OCI-LY1 (cell line): Measurements from ENCODE around the gene TK2.

Experiments
- H2AFZ ChIP-seq: fragments of 200-600 bp; sonication (generic), shearing (Covaris generic); 2 replicates; pipeline ENCODE4 v1.6.0; 2014; ENCODE audit warnings: antibody characterized with exemption, mild to moderate bottlenecking, low read length
- H3F3A ChIP-seq: fragments of 200-600 bp; sonication (generic), shearing (Covaris generic); 2 replicates; pipeline ENCODE4 v1.6.0; 2014; ENCODE audit warnings: mild to moderate bottlenecking, antibody characterized with exemption, low read length, moderate library complexity; ENCODE audit not compliant: insufficient read depth
- H3K27ac ChIP-seq: fragments of 200-600 bp; sonication (generic); 2 replicates; pipeline ENCODE4 v1.5.1; 2014; ENCODE audit warnings: low read length, mixed run types, mild to moderate bottlenecking, low read depth; ENCODE audit not compliant: poor library complexity, severe bottlenecking
- H3K27me3 ChIP-seq: fragments of 200-600 bp; sonication (generic); 2 replicates; pipeline ENCODE4 v1.6.0; 2014; ENCODE audit warnings: antibody characterized with exemption, mild to moderate bottlenecking, low read length, moderate library complexity; ENCODE audit not compliant: insufficient read depth
- H3K36me3 ChIP-seq: fragments of 200-600 bp; sonication (generic); 2 replicates; pipeline ENCODE4 v1.6.1; 2014; ENCODE audit warnings: mild to moderate bottlenecking, antibody characterized with exemption, low read length, moderate library complexity, mixed read lengths; ENCODE audit not compliant: insufficient read depth
- H3K4me1 ChIP-seq: fragments of 200-600 bp; sonication (generic); 2 replicates; pipeline ENCODE4 v1.5.1; 2014; ENCODE audit warnings: mild to moderate bottlenecking, low read length, moderate library complexity; ENCODE audit not compliant: insufficient read depth, severe bottlenecking
- H3K4me2 ChIP-seq: fragments of 200-600 bp; sonication (generic), shearing (Covaris generic); 2 replicates; pipeline ENCODE4 v1.6.1; 2014; ENCODE audit warnings: low read length
- H3K4me3 ChIP-seq: fragments of 200-600 bp; sonication (generic); 2 replicates; pipeline ENCODE4 v1.5.1; 2014; ENCODE audit warnings: low read length, low read depth, mild to moderate bottlenecking, mixed read lengths; ENCODE audit not compliant: poor library complexity, severe bottlenecking
- H3K79me2 ChIP-seq: fragments of 200-600 bp; shearing (Covaris generic); 2 replicates; pipeline ENCODE4 v1.6.1; 2016; ENCODE audit warnings: mixed run types, low read length, mixed read lengths; ENCODE audit not compliant: insufficient read depth
- H3K9ac ChIP-seq: fragments of 200-600 bp; sonication (generic), shearing (Covaris generic); 2 replicates; pipeline ENCODE4 v1.6.1; 2014; ENCODE audit warnings: mild to moderate bottlenecking, low read length, mixed read lengths
- H3K9me2 ChIP-seq: fragments of 200-600 bp; sonication (generic), shearing (Covaris generic); 2 replicates; pipeline ENCODE4 v1.6.1; 2014; ENCODE audit warnings: low read depth, mild to moderate bottlenecking, low read length, mixed read lengths
- H3K9me3 ChIP-seq: fragments of 200-600 bp; shearing (Covaris generic); 2 replicates; pipeline ENCODE4 v1.6.1; 2014; ENCODE audit warnings: low read length, mixed read lengths
- H4K20me1 ChIP-seq: fragments of 200-600 bp; sonication (generic), shearing (Covaris generic); 2 replicates; pipeline ENCODE4 v1.6.0; 2016; ENCODE audit warnings: mild to moderate bottlenecking, low read length; ENCODE audit not compliant: insufficient read depth
- CTCF ChIP-seq: fragments of 200-600 bp; sonication (generic), shearing (Covaris generic); IDR thresholded peaks from 2 replicates; pipeline ENCODE4 v1.5.1; 2017; ENCODE audit warnings: mild to moderate bottlenecking, antibody characterized with exemption, low read length, moderate library complexity, mixed read lengths
- EZH2 ChIP-seq: fragments of 200-600 bp; sonication (generic), shearing (Covaris generic); IDR thresholded peaks from 2 replicates; pipeline ENCODE4 v1.8.0; 2017; ENCODE audit warnings: borderline replicate concordance, mixed run types, mild to moderate bottlenecking, antibody characterized with exemption, low read length, moderate library complexity, mixed read lengths

TK2 gene

DNA sequence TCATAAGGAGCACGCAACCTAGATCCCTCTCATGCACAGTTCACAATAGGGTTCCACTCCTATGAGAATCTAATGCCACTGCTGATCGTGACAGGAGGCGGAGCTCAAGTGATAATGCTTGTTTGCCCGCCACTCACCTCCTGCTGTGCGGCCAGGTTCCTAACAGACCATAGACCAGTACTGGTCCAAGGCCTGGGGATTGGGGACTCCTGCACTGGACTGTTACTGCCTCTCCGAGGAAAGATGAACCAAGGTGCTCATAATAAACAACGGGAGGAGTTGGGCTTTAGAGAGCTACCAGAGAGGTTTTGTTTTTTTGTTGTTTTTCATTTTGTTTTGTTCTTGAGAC, 58.2 kb downstream of the TK2 start:
- Histone ChIP-seq H3K9me3 (no peaks in the 10 kb centered on the region), H3K4me3 (no peak overlapping the region), H4K20me1 (no peaks in the 10 kb centered on the region), H3K79me2 (no peaks in the 10 kb centered on the region), H3K9me2 (no peaks in the 10 kb centered on the region), H3F3A (no peaks in the 10 kb centered on the region), H3K4me2 (no peak overlapping the region), H3K27ac (no peak overlapping the region), H3K36me3 (no peaks in the 10 kb centered on the region), H3K4me1 (no peaks in the 10 kb centered on the region), H2AFZ (no peak overlapping the region), H3K27me3 (no peaks in the 10 kb centered on the region), H3K9ac (no peak overlapping the region)
- no peak for TF ChIP-seq CTCF
- no peak for TF ChIP-seq EZH2

DNA sequence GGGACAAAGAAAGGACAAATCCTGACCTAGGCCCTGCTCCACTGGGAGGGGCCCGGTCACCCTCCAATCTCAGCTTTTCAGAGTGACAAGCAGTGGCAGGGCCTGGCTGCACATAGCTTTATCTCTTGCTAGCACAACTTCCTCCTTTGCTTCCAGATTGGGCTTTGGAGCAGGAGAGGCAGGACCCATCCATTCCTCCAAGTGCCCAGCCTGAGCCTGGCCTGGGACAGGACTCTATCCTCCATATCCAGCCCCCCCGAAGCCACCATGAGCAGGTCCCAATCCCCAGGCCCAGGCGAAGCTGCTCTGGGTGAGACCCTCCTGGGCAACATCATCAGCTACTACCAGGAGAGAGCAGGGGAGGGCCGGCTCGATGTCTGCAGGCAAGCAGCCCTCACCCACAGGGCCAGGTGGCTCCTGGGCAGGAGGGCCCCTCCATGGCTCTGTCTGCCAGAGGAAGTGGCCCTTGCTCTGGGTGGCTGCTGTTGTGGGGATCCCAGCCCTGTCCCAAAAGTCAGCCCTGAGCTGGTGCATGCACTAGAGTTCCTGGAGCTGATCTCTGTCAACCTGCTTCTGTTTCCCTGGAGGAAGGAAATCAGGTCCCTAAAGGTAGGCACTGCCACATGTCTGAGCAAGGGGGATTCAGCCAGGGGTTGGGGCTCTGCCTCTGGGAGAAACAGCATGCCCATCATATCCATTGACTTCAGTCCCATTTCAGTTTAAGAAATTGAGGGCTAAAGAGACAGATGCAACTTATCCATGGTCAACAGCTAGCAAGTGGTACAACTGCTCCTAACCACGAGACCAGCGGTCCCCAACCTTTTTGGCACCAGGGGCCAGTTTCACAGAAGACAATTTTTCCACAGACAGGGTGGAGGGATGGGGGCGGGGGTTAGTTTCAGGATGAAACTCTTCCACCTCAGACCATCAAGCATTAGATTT, 58.9 kb downstream of the TK2 start:
- Histone ChIP-seq H3K27me3 (no peaks in the 10 kb centered on the region), H3K4me2 (no peak overlapping the region), H3K79me2 (no peaks in the 10 kb centered on the region), H3K9ac (no peak overlapping the region), H4K20me1 (no peaks in the 10 kb centered on the region), H3K9me3 (no peaks in the 10 kb centered on the region), H3K27ac (no peak overlapping the region), H3K4me1 (no peaks in the 10 kb centered on the region), H3K9me2 (no peaks in the 10 kb centered on the region), H3F3A (no peaks in the 10 kb centered on the region), H3K36me3 (no peaks in the 10 kb centered on the region), H3K4me3 (no peak overlapping the region), H2AFZ (no peak overlapping the region)
- TF ChIP-seq CTCF (no peak), EZH2 (no peak)

DNA sequence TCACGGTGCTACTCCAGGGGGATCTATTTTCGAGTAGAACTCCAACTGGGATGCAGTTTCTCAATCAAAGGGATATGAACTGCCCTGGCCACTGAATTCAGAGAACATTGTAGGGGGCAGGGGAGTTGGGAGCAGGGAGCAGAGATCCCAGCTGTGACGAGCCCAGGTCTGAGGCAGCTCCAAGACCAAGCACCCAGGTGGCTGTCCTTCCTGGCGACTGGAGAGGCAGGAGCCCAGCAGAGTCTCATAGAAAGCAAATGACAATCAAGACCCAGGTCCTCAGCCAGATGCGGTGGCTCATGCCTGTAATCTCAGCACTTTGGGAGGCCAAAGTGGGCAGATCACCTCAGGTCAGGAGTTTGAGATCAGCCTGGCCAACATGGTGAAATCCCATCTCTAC, 60.1 kb downstream of the TK2 start:
- Histone ChIP-seq H3K4me2 (no peak overlapping the region), H3F3A (no peaks in the 10 kb centered on the region), H3K36me3 (no peaks in the 10 kb centered on the region), H2AFZ (no peak overlapping the region), H4K20me1 (no peaks in the 10 kb centered on the region), H3K79me2 (no peaks in the 10 kb centered on the region), H3K27me3 (no peaks in the 10 kb centered on the region), H3K4me1 (no peaks in the 10 kb centered on the region), H3K27ac (no peak overlapping the region), H3K4me3 (no peak overlapping the region), H3K9me3 (no peaks in the 10 kb centered on the region), H3K9ac (no peak overlapping the region), H3K9me2 (no peaks in the 10 kb centered on the region)
- TF ChIP-seq EZH2 (no peak), CTCF (no peak)
